Measurements from ENCODE around the gene DLX3. TPM values are rescaled to one million over a fixed set of nuclear protein-coding genes. Genes with fewer than 3 reads are reported as not detected.

DLX3 gene
- polyA plus RNA-seq, 2 donors = 2.9 to 3.0 TPM

- WGBS, 2 donors = 42 to 54% methylated on average over 7 of the region's 7 CpGs
- Histone ChIP-seq H3K9me3 (ENCODE audit: control insufficient read depth in 2 of 2, insufficient read depth in 1 of 2, low read depth in 1 of 2, low read length in 1 of 2) (no peaks in the 10 kb centered on the region), H3K27ac (ENCODE audit: low read depth in 2 of 2, low read length in 1 of 2) (no peak overlapping the region), H3K4me3 (ENCODE audit: low read depth in 1 of 2, low read length in 2 of 2) (no peak overlapping the region), H3K36me3 (ENCODE audit: control insufficient read depth in 2 of 2, insufficient read depth in 2 of 2, low read length in 1 of 2) (no peaks in the 10 kb centered on the region), H3K4me1 (ENCODE audit: control insufficient read depth in 2 of 2, insufficient read depth in 2 of 2, low read length in 1 of 2) (peaks cover 4 to 19% of the 10 kb centered on the region in 2 donors), H3K27me3 (ENCODE audit: control insufficient read depth in 1 of 2, insufficient read depth in 2 of 2, low read length in 2 of 2) (no peaks in the 10 kb centered on the region)
Measured at GRCh38 chr17:50024808-50025207, 29.8 kb upstream of the DLX3 start.

GRCh38 chr17:50023520-50023919 is 28.5 kb upstream of the DLX3 start:
- H3K27me3 ChIP-seq (ENCODE audit: control insufficient read depth in 1 of 2, insufficient read depth in 2 of 2, low read length in 2 of 2) = no peaks in the 10 kb centered on the region
- H3K4me1 ChIP-seq (ENCODE audit: control insufficient read depth in 2 of 2, insufficient read depth in 2 of 2, low read length in 1 of 2) = peaks cover 4 to 19% of the 10 kb centered on the region in 2 donors
- no peaks in the 10 kb centered on the region for H3K36me3 ChIP-seq (ENCODE audit: control insufficient read depth in 2 of 2, insufficient read depth in 2 of 2, low read length in 1 of 2)
- H3K27ac ChIP-seq (ENCODE audit: low read depth in 2 of 2, low read length in 1 of 2) = no peak overlapping the region
- no peaks in the 10 kb centered on the region for H3K9me3 ChIP-seq (ENCODE audit: control insufficient read depth in 2 of 2, insufficient read depth in 1 of 2, low read depth in 1 of 2, low read length in 1 of 2)
- 65 to 68% methylated on average over 8 of the region's 8 CpGs for WGBS, 2 donors
- H3K4me3 ChIP-seq (ENCODE audit: low read depth in 1 of 2, low read length in 2 of 2) = no peak overlapping the region

- Histone ChIP-seq H3K27ac (ENCODE audit: low read depth in 2 of 2, low read length in 1 of 2) (no peak overlapping the region), H3K27me3 (ENCODE audit: control insufficient read depth in 1 of 2, insufficient read depth in 2 of 2, low read length in 2 of 2) (no peaks in the 10 kb centered on the region), H3K4me1 (ENCODE audit: control insufficient read depth in 2 of 2, insufficient read depth in 2 of 2, low read length in 1 of 2) (peaks cover 0 to 11% of the 10 kb centered on the region in 2 donors), H3K4me3 (ENCODE audit: low read depth in 1 of 2, low read length in 2 of 2) (no peak overlapping the region), H3K36me3 (ENCODE audit: control insufficient read depth in 2 of 2, insufficient read depth in 2 of 2, low read length in 1 of 2) (no peaks in the 10 kb centered on the region), H3K9me3 (ENCODE audit: control insufficient read depth in 2 of 2, insufficient read depth in 1 of 2, low read depth in 1 of 2, low read length in 1 of 2) (no peaks in the 10 kb centered on the region)
- 58 to 62% methylated on average over 6 of the region's 6 CpGs for WGBS, 2 donors
Measured at GRCh38 chr17:50022463-50023130, 27.6 kb upstream of the DLX3 start.

- Histone ChIP-seq H3K27me3 (ENCODE audit: control insufficient read depth in 1 of 2, insufficient read depth in 2 of 2, low read length in 2 of 2) (no peaks in the 10 kb centered on the region), H3K4me1 (ENCODE audit: control insufficient read depth in 2 of 2, insufficient read depth in 2 of 2, low read length in 1 of 2) (peaks cover 0 to 5% of the 10 kb centered on the region in 2 donors), H3K36me3 (ENCODE audit: control insufficient read depth in 2 of 2, insufficient read depth in 2 of 2, low read length in 1 of 2) (no peaks in the 10 kb centered on the region), H3K9me3 (ENCODE audit: control insufficient read depth in 2 of 2, insufficient read depth in 1 of 2, low read depth in 1 of 2, low read length in 1 of 2) (no peaks in the 10 kb centered on the region), H3K4me3 (ENCODE audit: low read depth in 1 of 2, low read length in 2 of 2) (no peak overlapping the region), H3K27ac (ENCODE audit: low read depth in 2 of 2, low read length in 1 of 2) (no peak overlapping the region)
- WGBS, 2 donors = 88 to 94% methylated on average over 6 of the region's 6 CpGs
Measured at GRCh38 chr17:50021681-50022370, 26.8 kb upstream of the DLX3 start.

- Histone ChIP-seq H3K36me3 (ENCODE audit: control insufficient read depth in 2 of 2, insufficient read depth in 2 of 2, low read length in 1 of 2) (no peaks in the 10 kb centered on the region), H3K4me1 (ENCODE audit: control insufficient read depth in 2 of 2, insufficient read depth in 2 of 2, low read length in 1 of 2) (peaks cover 0 to 5% of the 10 kb centered on the region in 2 donors), H3K9me3 (ENCODE audit: control insufficient read depth in 2 of 2, insufficient read depth in 1 of 2, low read depth in 1 of 2, low read length in 1 of 2) (no peaks in the 10 kb centered on the region), H3K27me3 (ENCODE audit: control insufficient read depth in 1 of 2, insufficient read depth in 2 of 2, low read length in 2 of 2) (no peaks in the 10 kb centered on the region), H3K27ac (ENCODE audit: low read depth in 2 of 2, low read length in 1 of 2) (no peak overlapping the region), H3K4me3 (ENCODE audit: low read depth in 1 of 2, low read length in 2 of 2) (no peak overlapping the region)
- 53 to 54% methylated on average over 13 of the region's 13 CpGs for WGBS, 2 donors
Measured at GRCh38 chr17:50020841-50021599, 26.0 kb upstream of the DLX3 start.

- Histone ChIP-seq H3K36me3 (ENCODE audit: control insufficient read depth in 2 of 2, insufficient read depth in 2 of 2, low read length in 1 of 2) (no peaks in the 10 kb centered on the region), H3K27ac (ENCODE audit: low read depth in 2 of 2, low read length in 1 of 2) (no peak overlapping the region)
- 91 to 94% methylated on average over 1 of the region's 1 CpG for WGBS, 2 donors
Measured at GRCh38 chr17:50018909-50019308, 23.9 kb upstream of the DLX3 start.

GRCh38 chr17:50015146-50015545 is 20.1 kb upstream of the DLX3 start:
- Histone ChIP-seq H3K27me3 (ENCODE audit: control insufficient read depth in 1 of 2, insufficient read depth in 2 of 2, low read length in 2 of 2) (no peaks in the 10 kb centered on the region), H3K4me3 (ENCODE audit: low read depth in 1 of 2, low read length in 2 of 2) (no peak overlapping the region), H3K9me3 (ENCODE audit: control insufficient read depth in 2 of 2, insufficient read depth in 1 of 2, low read depth in 1 of 2, low read length in 1 of 2) (peaks cover 0 to 2% of the 10 kb centered on the region in 2 donors), H3K4me1 (ENCODE audit: control insufficient read depth in 2 of 2, insufficient read depth in 2 of 2, low read length in 1 of 2) (no peaks in the 10 kb centered on the region), H3K27ac (ENCODE audit: low read depth in 2 of 2, low read length in 1 of 2) (no peak overlapping the region), H3K36me3 (ENCODE audit: control insufficient read depth in 2 of 2, insufficient read depth in 2 of 2, low read length in 1 of 2) (no peaks in the 10 kb centered on the region)
- 88 to 90% methylated on average over 2 of the region's 2 CpGs for WGBS, 2 donors

More at GRCh38 chr17:50018909-50019308, 23.9 kb upstream of the DLX3 start:
- Histone ChIP-seq H3K4me3 (ENCODE audit: low read depth in 1 of 2, low read length in 2 of 2) (no peak overlapping the region), H3K4me1 (ENCODE audit: control insufficient read depth in 2 of 2, insufficient read depth in 2 of 2, low read length in 1 of 2) (peaks cover 0 to 5% of the 10 kb centered on the region in 2 donors), H3K9me3 (ENCODE audit: control insufficient read depth in 2 of 2, insufficient read depth in 1 of 2, low read depth in 1 of 2, low read length in 1 of 2) (peaks cover 0 to 2% of the 10 kb centered on the region in 2 donors), H3K27me3 (ENCODE audit: control insufficient read depth in 1 of 2, insufficient read depth in 2 of 2, low read length in 2 of 2) (no peaks in the 10 kb centered on the region)

GRCh38 chr17:50014471-50015088 is 19.6 kb upstream of the DLX3 start:
- H3K27ac ChIP-seq (ENCODE audit: low read depth in 2 of 2, low read length in 1 of 2) = no peak overlapping the region
- no peak overlapping the region for H3K4me3 ChIP-seq (ENCODE audit: low read depth in 1 of 2, low read length in 2 of 2)
- peaks cover 0 to 2% of the 10 kb centered on the region in 2 donors for H3K9me3 ChIP-seq (ENCODE audit: control insufficient read depth in 2 of 2, insufficient read depth in 1 of 2, low read depth in 1 of 2, low read length in 1 of 2)
- no peaks in the 10 kb centered on the region for H3K36me3 ChIP-seq (ENCODE audit: control insufficient read depth in 2 of 2, insufficient read depth in 2 of 2, low read length in 1 of 2)
- H3K4me1 ChIP-seq (ENCODE audit: control insufficient read depth in 2 of 2, insufficient read depth in 2 of 2, low read length in 1 of 2) = no peaks in the 10 kb centered on the region
- peaks cover 0 to 2% of the 10 kb centered on the region in 2 donors for H3K27me3 ChIP-seq (ENCODE audit: control insufficient read depth in 1 of 2, insufficient read depth in 2 of 2, low read length in 2 of 2)
- whole genome bisulfite sequencing, 2 donors = 42 to 44% methylated on average over 1 of the region's 1 CpG

GRCh38 chr17:50013079-50013478 is 18.1 kb upstream of the DLX3 start:
- 78 to 91% methylated on average over 2 of the region's 2 CpGs for WGBS, 2 donors
- H3K36me3 ChIP-seq (ENCODE audit: control insufficient read depth in 2 of 2, insufficient read depth in 2 of 2, low read length in 1 of 2) = no peaks in the 10 kb centered on the region
- H3K4me3 ChIP-seq (ENCODE audit: low read depth in 1 of 2, low read length in 2 of 2) = no peak overlapping the region
- peaks cover 0 to 2% of the 10 kb centered on the region in 2 donors for H3K27me3 ChIP-seq (ENCODE audit: control insufficient read depth in 1 of 2, insufficient read depth in 2 of 2, low read length in 2 of 2)
- peaks cover 0 to 5% of the 10 kb centered on the region in 2 donors for H3K9me3 ChIP-seq (ENCODE audit: control insufficient read depth in 2 of 2, insufficient read depth in 1 of 2, low read depth in 1 of 2, low read length in 1 of 2)
- no peak overlapping the region for H3K27ac ChIP-seq (ENCODE audit: low read depth in 2 of 2, low read length in 1 of 2)
- no peaks in the 10 kb centered on the region for H3K4me1 ChIP-seq (ENCODE audit: control insufficient read depth in 2 of 2, insufficient read depth in 2 of 2, low read length in 1 of 2)

Measured in esophagus (tissue), 2 donors.